CD8-positive, alpha-beta memory T cell (primary cell): ENCODE measurements around the gene CALML3. TPM values are rescaled to one million over a fixed set of nuclear protein-coding genes. Genes with fewer than 3 reads are reported as not detected.
A peak's percentile ranks its signal among the peaks of the same experiment; 100 is the strongest.

ENCODE experiments used
- CTCF ChIA-PET: fragments of 350-600 bp; sonication (Branson Sonifier 250); formaldehyde crosslinking; loops from one replicate; lab custom pipeline; 2021; ENCODE audit warnings: antibody characterized with exemption; lab: Charles Lee
- POLR2A ChIA-PET: fragments of 350-600 bp; sonication (Branson Sonifier 250); formaldehyde crosslinking; loops from one replicate; lab custom pipeline; 2021; ENCODE audit warnings: antibody characterized with exemption; lab: Charles Lee
- DNase-seq, 5 donors: peaks; one replicate each; pipeline versions ENCODE4 v3.0.0 to v3.0.0-alpha.2; 2020 to 2022; ENCODE audit warnings: mixed read lengths in 1 of 5
- H3K27ac ChIP-seq: one replicate; pipeline ENCODE4 v1.7.0; 2013; ENCODE audit warnings: low read depth, mild to moderate bottlenecking, low read length, moderate library complexity
- H3K27me3 ChIP-seq: 2 replicates; pipeline ENCODE4 v1.7.0; 2013; ENCODE audit warnings: low read length, mild to moderate bottlenecking; ENCODE audit not compliant: insufficient read depth, poor library complexity, severe bottlenecking
- H3K36me3 ChIP-seq: 2 replicates; pipeline ENCODE4 v1.7.0; 2013; ENCODE audit warnings: mild to moderate bottlenecking, low read length, moderate library complexity; ENCODE audit not compliant: insufficient read depth
- H3K4me1 ChIP-seq: 2 replicates; pipeline ENCODE4 v1.7.0; 2013; ENCODE audit warnings: mild to moderate bottlenecking, low read length, moderate library complexity; ENCODE audit not compliant: insufficient read depth
- H3K4me3 ChIP-seq: 2 replicates; pipeline ENCODE4 v1.7.0; 2013; ENCODE audit warnings: mild to moderate bottlenecking, low read length
- H3K9me3 ChIP-seq: 2 replicates; pipeline ENCODE4 v1.7.0; 2013; ENCODE audit warnings: mild to moderate bottlenecking, low read length
- H3K27ac Mint-ChIP-seq, 8 donors: one replicate each; pipeline ENCODE4 v1.8.0; 2020 to 2021; ENCODE audit warnings: mixed read lengths in 8 of 8, mild to moderate bottlenecking in 6 of 8, inconsistent platforms in 3 of 8, moderate library complexity in 3 of 8
- H3K27me3 Mint-ChIP-seq, 2 donors: one replicate each; pipeline ENCODE4 v1.8.0; 2020 to 2021; ENCODE audit warnings: mixed read lengths in 2 of 2, mild to moderate bottlenecking in 1 of 2, moderate library complexity in 1 of 2
- H3K36me3 Mint-ChIP-seq, 3 donors: one replicate each; pipeline ENCODE4 v1.8.0; 2020 to 2021; ENCODE audit warnings: mixed read lengths in 3 of 3, inconsistent platforms in 1 of 3, mild to moderate bottlenecking in 1 of 3
- H3K4me1 Mint-ChIP-seq, 3 donors: one replicate each; pipeline ENCODE4 v1.8.0; 2020 to 2021; ENCODE audit warnings: mixed read lengths in 3 of 3, inconsistent platforms in 1 of 3, mild to moderate bottlenecking in 1 of 3
- H3K4me3 Mint-ChIP-seq, 7 donors: one replicate each; pipeline ENCODE4 v1.8.0; 2020 to 2021; ENCODE audit warnings: mixed read lengths in 7 of 7, mild to moderate bottlenecking in 6 of 7, moderate library complexity in 4 of 7, inconsistent platforms in 2 of 7
- H3K9me3 Mint-ChIP-seq, 5 donors: one replicate each; pipeline ENCODE4 v1.8.0; 2020 to 2022; ENCODE audit warnings: mixed read lengths in 5 of 5, mild to moderate bottlenecking in 3 of 5, moderate library complexity in 2 of 5, inconsistent platforms in 1 of 5
- polyA plus RNA-seq: library from polyadenylated mRNA; unstranded; fragments of 300-500 nt; fragmentation: Illumina TruSeq; gene quantifications from one replicate; pipeline ENCODE4 v1.2.3, GENCODE V29; 2021
- total RNA-seq, 2 experiments: library from RNA; stranded (reverse); gene quantifications; one replicate each; pipeline ENCODE4 v1.2.3, GENCODE V29; 2021

The CALML3 gene
- total and polyA plus RNA-seq, 3 experiments from 2014 or later, result not detected

DNA sequence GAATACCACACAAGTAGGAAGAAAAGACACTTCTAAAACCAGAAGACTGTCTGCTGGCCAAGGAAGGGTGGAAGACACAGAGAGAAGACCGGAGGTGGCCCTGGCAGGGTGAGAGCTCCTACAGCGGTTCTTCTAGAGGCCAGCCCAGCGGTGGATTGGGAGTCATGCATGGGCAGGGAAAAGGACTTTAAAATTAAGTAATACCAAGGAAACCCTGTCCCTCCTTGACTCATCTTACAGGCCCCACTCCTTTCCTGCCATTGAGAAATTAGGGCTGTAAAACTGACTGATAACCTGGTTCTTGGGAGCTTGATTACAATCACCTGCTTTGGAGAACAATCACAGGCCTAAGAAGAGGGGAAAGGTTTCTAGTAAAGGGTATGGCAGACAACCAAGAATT, 16.1 kb downstream of the CALML3 start:
- no peak overlapping the region for H3K27ac Mint-ChIP-seq
- no peaks in the 10 kb centered on the region for H3K36me3 ChIP-seq
- no peaks in the 10 kb centered on the region for H3K27me3 ChIP-seq
- peaks cover 3% of the 10 kb centered on the region for H3K9me3 ChIP-seq
- POLR2A ChIA-PET, result no interaction called here
- no peak overlapping the region for H3K4me3 ChIP-seq
- H3K36me3 Mint-ChIP-seq, result peaks cover 0 to 1% (median 0%) of the 10 kb centered on the region in 3 donors
- DNase-seq, result peak in 1 of 5 donors; percentile 15
- CTCF ChIA-PET, result no interaction called here
- H3K9me3 Mint-ChIP-seq, result peaks cover 5 to 12% (median 9%) of the 10 kb centered on the region in 5 donors
- H3K27me3 Mint-ChIP-seq, result peaks cover 17 to 19% of the 10 kb centered on the region in 2 donors
- H3K4me1 ChIP-seq, result no peaks in the 10 kb centered on the region
- no peaks in the 10 kb centered on the region for H3K4me1 Mint-ChIP-seq
- H3K4me3 Mint-ChIP-seq, result no peak overlapping the region
- no peak overlapping the region for H3K27ac ChIP-seq

DNA sequence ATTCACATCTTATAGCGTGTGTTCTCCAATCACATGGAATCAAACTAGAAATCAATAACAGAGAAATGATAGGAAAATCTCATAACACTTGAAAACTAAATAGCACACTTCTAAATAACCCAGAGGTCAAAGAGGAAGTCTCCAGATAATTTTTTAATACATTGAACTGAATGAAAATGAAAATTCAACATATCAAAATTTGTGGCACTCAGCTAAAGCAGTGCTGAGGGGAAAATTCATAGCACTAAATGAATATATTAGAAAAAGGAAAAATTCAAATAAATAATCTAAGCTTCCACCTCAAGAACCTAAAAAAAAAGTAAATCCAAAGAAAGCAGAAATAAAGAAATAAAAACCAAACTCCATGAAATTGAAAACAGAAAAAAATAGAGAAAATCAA, 17.3 kb downstream of the CALML3 start:
- Histone ChIP-seq H3K4me3 (no peak overlapping the region), H3K4me1 (no peaks in the 10 kb centered on the region), H3K27ac (no peak overlapping the region), H3K9me3 (peaks cover 3% of the 10 kb centered on the region), H3K27me3 (no peaks in the 10 kb centered on the region), H3K36me3 (no peaks in the 10 kb centered on the region)
- Mint-ChIP-seq H3K9me3 (peaks cover 5 to 12% (median 9%) of the 10 kb centered on the region in 5 donors), H3K36me3 (peaks cover 0 to 1% (median 0%) of the 10 kb centered on the region in 3 donors), H3K27me3 (peaks cover 17 to 19% of the 10 kb centered on the region in 2 donors), H3K4me3 (no peak overlapping the region), H3K27ac (no peak overlapping the region), H3K4me1 (no peaks in the 10 kb centered on the region)
- CTCF ChIA-PET, result no interaction called here
- POLR2A ChIA-PET, result no interaction called here
- no peak for DNase-seq

DNA sequence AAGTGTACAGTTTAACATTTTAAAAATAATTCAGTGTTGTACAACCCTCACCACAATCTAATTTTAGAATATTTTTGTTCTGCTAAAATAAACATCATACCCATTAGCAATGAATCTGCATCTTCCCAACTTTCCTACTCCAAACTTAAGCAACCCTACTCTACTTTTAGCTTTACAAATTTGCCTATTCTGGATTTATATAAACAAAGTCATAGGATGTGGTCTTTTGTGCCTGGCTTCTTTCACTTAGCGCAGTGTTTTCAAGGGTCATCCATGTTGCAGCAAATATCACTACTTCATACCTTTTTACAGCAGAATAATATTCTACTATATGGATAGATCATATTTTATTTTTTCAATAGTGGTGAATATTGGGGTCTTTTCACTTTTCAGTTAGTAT, 18.9 kb downstream of the CALML3 start:
- CTCF ChIA-PET, result no interaction called here
- Histone ChIP-seq H3K4me1 (peaks cover 8% of the 10 kb centered on the region), H3K27ac (no peak overlapping the region)

DNA sequence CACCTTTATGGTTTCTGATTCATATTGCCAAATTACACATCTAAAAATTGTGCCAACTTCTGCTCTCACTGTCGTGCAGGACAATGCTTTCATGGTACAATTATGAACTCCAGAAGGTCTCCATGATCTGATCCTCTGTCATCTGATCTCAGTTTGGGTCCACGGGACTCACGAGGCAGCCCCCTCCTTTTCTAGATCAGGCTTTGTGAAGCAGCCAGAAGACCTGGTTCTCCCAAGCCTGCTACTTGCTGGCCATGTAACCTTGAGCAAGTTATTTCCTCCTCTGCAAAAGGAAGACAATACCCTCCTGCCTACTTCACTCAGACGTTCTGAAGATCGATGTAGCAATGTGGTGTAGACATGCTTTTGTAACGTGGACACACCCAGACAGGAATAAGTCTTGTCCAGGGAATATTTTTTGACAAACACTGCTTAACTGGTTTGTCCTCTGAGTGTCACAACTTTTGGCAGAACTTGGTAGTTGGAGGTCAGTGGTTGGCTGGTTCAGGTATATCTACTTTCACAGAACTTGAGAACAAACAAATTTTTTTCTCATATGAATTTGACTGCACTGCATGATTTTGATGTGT, 19.6 kb downstream of the CALML3 start:
- Histone ChIP-seq H3K27me3 (no peaks in the 10 kb centered on the region), H3K27ac (no peak overlapping the region), H3K4me1 (peaks cover 14% of the 10 kb centered on the region), H3K9me3 (peaks cover 3% of the 10 kb centered on the region), H3K4me3 (no peak overlapping the region), H3K36me3 (no peaks in the 10 kb centered on the region)
- DNase-seq, result no peak
- H3K9me3 Mint-ChIP-seq, result peaks cover 5 to 12% (median 9%) of the 10 kb centered on the region in 5 donors
- H3K4me3 Mint-ChIP-seq, result no peak overlapping the region
- CTCF ChIA-PET, result no interaction called here
- no peaks in the 10 kb centered on the region for H3K4me1 Mint-ChIP-seq
- no peak overlapping the region for H3K27ac Mint-ChIP-seq
- peaks cover 0 to 1% (median 0%) of the 10 kb centered on the region in 3 donors for H3K36me3 Mint-ChIP-seq
- H3K27me3 Mint-ChIP-seq, result peaks cover 10 to 14% of the 10 kb centered on the region in 2 donors
- POLR2A ChIA-PET, result no interaction called here

More for the DNA sequence above, 18.9 kb downstream of the CALML3 start:
- Mint-ChIP-seq H3K4me3 (no peak overlapping the region), H3K36me3 (peaks cover 0 to 1% (median 0%) of the 10 kb centered on the region in 3 donors), H3K4me1 (no peaks in the 10 kb centered on the region), H3K27me3 (peaks cover 14 to 19% of the 10 kb centered on the region in 2 donors), H3K9me3 (peaks cover 5 to 12% (median 9%) of the 10 kb centered on the region in 5 donors), H3K27ac (no peak overlapping the region)
- Histone ChIP-seq H3K27me3 (no peaks in the 10 kb centered on the region), H3K9me3 (peaks cover 3% of the 10 kb centered on the region), H3K36me3 (no peaks in the 10 kb centered on the region), H3K4me3 (no peak overlapping the region)
- DNase-seq, result no peak
- POLR2A ChIA-PET, result no interaction called here

DNA sequence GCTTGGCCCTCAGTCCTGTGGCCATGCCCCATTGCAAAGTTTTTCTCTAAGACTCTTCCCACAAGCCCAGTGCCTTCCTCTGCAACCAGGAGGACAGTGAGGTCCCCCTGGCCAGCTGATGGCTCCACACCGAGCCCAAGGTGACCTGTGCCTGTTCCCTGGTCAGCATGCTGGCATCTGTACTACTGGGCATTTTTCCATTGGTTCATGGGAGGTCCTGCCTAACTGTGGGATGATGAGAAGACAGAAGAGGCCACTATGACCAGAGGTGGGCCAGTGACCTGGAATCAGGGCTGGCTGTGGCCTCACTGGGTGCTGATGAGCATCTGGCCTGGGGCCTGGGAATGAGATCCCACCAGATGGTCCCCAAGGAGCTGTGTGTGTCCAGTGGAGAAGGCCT, 20.2 kb downstream of the CALML3 start:
- H3K4me1 Mint-ChIP-seq, result no peaks in the 10 kb centered on the region
- peaks cover 0 to 1% (median 0%) of the 10 kb centered on the region in 3 donors for H3K36me3 Mint-ChIP-seq
- H3K9me3 Mint-ChIP-seq, result peaks cover 5 to 12% (median 9%) of the 10 kb centered on the region in 5 donors
- no peak overlapping the region for H3K27ac Mint-ChIP-seq
- peaks cover 19% of the 10 kb centered on the region for H3K4me1 ChIP-seq
- ChIA-PET CTCF (no interaction called here), POLR2A (no interaction called here)
- H3K27me3 Mint-ChIP-seq, result peaks cover 9 to 10% of the 10 kb centered on the region in 2 donors
- H3K9me3 ChIP-seq, result peaks cover 3% of the 10 kb centered on the region
- H3K4me3 Mint-ChIP-seq, result no peak overlapping the region
- no peaks in the 10 kb centered on the region for H3K36me3 ChIP-seq
- H3K27ac ChIP-seq, result no peak overlapping the region
- H3K4me3 ChIP-seq, result no peak overlapping the region
- H3K27me3 ChIP-seq, result no peaks in the 10 kb centered on the region
- no peak for DNase-seq

DNA sequence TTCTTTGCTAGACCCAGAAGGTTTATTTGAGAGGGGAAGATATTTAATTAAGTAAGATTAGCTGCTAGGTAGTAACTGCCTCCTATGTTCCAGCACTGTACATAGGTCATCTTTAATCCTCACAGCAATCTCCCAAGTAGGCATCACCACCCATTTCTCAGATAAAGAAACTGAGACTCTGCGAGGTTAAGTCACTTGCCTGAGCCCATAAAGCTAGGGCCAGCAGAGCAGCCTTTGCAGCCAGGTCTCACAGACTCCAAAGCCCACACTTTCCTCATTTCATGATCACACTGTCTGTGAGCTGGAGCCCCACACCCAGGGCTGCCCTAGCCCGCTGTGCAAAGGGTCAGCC, 20.6 kb downstream of the CALML3 start:
- H3K4me1 Mint-ChIP-seq, result peaks cover 0 to 1% (median 0%) of the 10 kb centered on the region in 3 donors
- Histone ChIP-seq H3K9me3 (peaks cover 3% of the 10 kb centered on the region), H3K4me1 (peaks cover 19% of the 10 kb centered on the region), H3K36me3 (no peaks in the 10 kb centered on the region), H3K27ac (no peak overlapping the region), H3K4me3 (no peak overlapping the region), H3K27me3 (no peaks in the 10 kb centered on the region)
- peaks cover 0 to 1% (median 0%) of the 10 kb centered on the region in 3 donors for H3K36me3 Mint-ChIP-seq
- peaks cover 8 to 10% of the 10 kb centered on the region in 2 donors for H3K27me3 Mint-ChIP-seq
- POLR2A ChIA-PET, result no interaction called here
- H3K4me3 Mint-ChIP-seq, result no peak overlapping the region
- H3K27ac Mint-ChIP-seq, result no peak overlapping the region
- DNase-seq, result no peak
- CTCF ChIA-PET, result no interaction called here
- peaks cover 5 to 12% (median 8%) of the 10 kb centered on the region in 5 donors for H3K9me3 Mint-ChIP-seq

DNA sequence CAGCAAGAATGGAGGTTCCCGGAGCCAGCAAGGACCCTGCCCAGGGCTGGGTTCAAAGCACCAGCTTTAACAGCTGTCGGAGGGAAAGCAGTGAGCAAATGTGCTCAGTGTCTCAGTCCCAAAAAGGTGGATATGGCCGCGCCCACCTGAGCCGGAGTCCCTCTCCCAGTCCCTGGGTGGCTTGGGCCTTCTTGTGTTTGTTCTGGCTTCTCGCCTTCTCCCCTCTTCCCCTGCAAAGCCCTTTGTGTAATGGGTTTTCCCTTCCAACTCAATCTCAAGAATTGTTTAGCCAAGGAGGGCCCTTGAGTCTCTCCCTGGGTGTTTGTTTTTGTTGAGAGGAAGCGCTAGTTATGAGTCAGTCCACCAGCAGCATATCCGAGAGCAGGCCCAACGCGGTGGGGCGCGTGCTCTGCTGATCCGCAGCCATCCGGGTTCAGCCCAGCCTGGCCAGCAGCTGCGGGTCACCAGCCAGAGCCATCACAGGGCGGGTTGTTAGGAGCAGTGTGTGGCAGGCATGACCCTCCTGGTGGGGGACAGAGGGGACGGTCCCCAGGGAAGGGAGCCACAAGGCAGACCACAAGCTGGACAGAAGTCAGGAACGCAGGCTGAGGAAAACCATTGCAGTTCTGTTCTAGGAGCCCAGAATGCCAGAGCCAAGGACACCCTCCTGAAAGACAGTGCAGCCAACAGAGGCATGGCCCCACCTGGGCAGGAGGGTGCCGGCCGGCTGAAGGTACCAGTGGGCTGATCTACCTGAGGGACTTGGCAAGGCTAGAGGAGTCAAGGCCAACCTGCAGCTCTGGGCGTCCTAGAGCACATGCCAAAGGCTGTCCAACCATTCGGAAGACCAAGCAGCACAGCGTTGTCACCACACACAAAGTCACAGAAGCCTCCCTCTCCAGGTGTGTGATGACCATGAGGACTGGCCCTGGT, 21.3 kb downstream of the CALML3 start:
- Mint-ChIP-seq H3K4me1 (peaks cover 0 to 5% (median 3%) of the 10 kb centered on the region in 3 donors), H3K36me3 (peaks cover 0 to 1% (median 0%) of the 10 kb centered on the region in 3 donors), H3K4me3 (peak overlapping the region in 1 of 7 donors; percentile 61), H3K9me3 (peaks cover 5 to 12% (median 7%) of the 10 kb centered on the region in 5 donors), H3K27ac (no peak overlapping the region), H3K27me3 (peaks cover 3 to 6% of the 10 kb centered on the region in 2 donors)
- peaks cover 19% of the 10 kb centered on the region for H3K4me1 ChIP-seq
- DNase-seq, result no peak
- H3K4me3 ChIP-seq, result no peak overlapping the region
- POLR2A ChIA-PET, result no interaction called here
- no peak overlapping the region for H3K27ac ChIP-seq
- H3K27me3 ChIP-seq, result no peaks in the 10 kb centered on the region
- CTCF ChIA-PET, result no interaction called here
- H3K36me3 ChIP-seq, result no peaks in the 10 kb centered on the region
- peaks cover 3% of the 10 kb centered on the region for H3K9me3 ChIP-seq
